K562 (cell line): ENCODE results near the gene KRT4. TPM values are rescaled to one million over a fixed set of nuclear protein-coding genes. Genes with fewer than 3 reads are reported as not detected.

Source experiments
- FIP1L1 ChIP-seq: fragments of 200-400 bp; formaldehyde crosslinking; IDR thresholded peaks from 2 replicates; pipeline ENCODE4 v1.6.1; 2018; ENCODE audit warnings: mild to moderate bottlenecking, low read depth, low read length; ENCODE audit not compliant: poor library complexity, severe bottlenecking
- MLLT1 ChIP-seq, 2 experiments: fragments of 450-650 bp; IDR thresholded peaks; 2 replicates each; pipeline ENCODE4 v1.6.1; 2016
- ZNF707 ChIP-seq: fragments of 250-450 bp; sonication (Bioruptor Pico); conservative IDR thresholded peaks from 2 replicates; pipeline ENCODE4 v1.8.0; 2022; ENCODE audit warnings: inconsistent platforms, mild to moderate bottlenecking, moderate library complexity
- polyA plus RNA-seq, 8 experiments: library from polyadenylated mRNA; depleted of rRNA in 4 of 8; stranded (reverse) in 5 of 8; unstranded in 3 of 8; fragments of >200 nt; fragmentation: Nextera tagmentation in 2 of 8; fragmentation: Illumina TruSeq in 1 of 8; extraction: Ambion mirVana in 2 of 8; extraction: Trizol in 1 of 8; gene quantifications; 2 replicates each; pipeline versions ENCODE4 v1.2.1 to v1.2.3, GENCODE V29; 2011 to 2014; ENCODE audit warnings: inconsistent platforms in 1 of 8, missing spikeins in 1 of 8
- total RNA-seq, 7 experiments: library from RNA; depleted of rRNA in 6 of 7; stranded (reverse); fragments of >200 nt in 6 of 7; fragmentation: Illumina TruSeq in 2 of 7; extraction: Trizol in 2 of 7; gene quantifications; 2 replicates each; pipeline versions ENCODE4 v1.2.1 to v1.2.3, GENCODE V29; 2011 to 2021; ENCODE audit warnings: low replicate concordance in 1 of 7
- TF ChIP-seq, protein P1 (sequence below), 2 experiments: fragments of 450-650 bp in 1 of 2; sonication (generic) in 1 of 2; formaldehyde crosslinking in 1 of 2; IDR thresholded peaks; 2 replicates each; pipeline versions ENCODE4 v1.7.1 to v1.9.0; 2016 to 2022; ENCODE audit warnings: inconsistent platforms in 1 of 2, mild to moderate bottlenecking in 1 of 2, missing genetic modification reagents in 1 of 2

The KRT4 gene
- total and polyA plus RNA-seq, 9 of the 15 experiments (the other 6 are each of a cell fraction or from before 2014, with no cell fraction given): not detected

DNA sequence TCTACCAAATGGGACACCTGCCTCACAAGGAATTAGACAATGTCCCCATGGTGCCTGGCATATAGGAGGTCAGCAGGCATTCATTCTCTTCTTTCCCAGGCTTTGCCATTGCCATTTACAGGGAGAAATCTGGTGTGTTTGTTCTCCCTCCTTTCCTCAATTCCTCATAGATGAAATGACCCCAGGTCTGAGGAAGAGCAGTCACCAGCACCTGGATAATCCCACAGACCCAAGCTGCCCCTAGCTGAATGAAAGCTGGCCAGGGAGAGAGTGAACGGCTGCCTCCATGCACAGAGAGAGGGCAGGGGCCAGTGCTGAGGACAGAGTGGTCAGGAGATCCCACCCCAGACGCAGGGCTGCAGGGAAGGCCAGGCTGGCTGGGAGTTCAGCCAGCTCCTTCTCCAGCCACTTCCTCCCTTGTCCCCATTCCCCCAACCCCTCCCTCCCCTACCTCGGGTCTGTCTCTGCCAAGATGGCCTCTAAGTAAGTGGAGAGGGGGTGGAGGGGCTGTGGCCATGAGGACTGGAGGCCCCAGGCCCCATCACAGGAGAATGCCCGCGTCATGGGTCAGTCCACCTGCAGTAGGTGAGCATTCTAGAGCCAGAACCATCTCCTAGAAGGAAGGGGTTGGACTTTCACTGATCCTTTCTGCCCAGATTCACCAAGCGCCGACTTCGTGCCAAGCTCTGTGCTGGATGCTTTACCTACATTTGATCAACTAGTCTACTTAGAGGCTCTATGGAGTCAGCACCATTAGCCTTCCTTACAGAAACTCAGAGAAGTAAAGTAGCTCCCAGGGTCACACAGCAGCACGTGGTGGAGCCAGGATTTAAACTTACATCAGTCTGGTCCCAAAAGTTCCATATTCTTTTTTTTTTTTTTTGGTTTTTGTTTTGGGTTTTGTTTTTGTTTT lies 2.0 kb upstream of the KRT4 start (continued):
- TF ChIP-seq, protein P1, sequence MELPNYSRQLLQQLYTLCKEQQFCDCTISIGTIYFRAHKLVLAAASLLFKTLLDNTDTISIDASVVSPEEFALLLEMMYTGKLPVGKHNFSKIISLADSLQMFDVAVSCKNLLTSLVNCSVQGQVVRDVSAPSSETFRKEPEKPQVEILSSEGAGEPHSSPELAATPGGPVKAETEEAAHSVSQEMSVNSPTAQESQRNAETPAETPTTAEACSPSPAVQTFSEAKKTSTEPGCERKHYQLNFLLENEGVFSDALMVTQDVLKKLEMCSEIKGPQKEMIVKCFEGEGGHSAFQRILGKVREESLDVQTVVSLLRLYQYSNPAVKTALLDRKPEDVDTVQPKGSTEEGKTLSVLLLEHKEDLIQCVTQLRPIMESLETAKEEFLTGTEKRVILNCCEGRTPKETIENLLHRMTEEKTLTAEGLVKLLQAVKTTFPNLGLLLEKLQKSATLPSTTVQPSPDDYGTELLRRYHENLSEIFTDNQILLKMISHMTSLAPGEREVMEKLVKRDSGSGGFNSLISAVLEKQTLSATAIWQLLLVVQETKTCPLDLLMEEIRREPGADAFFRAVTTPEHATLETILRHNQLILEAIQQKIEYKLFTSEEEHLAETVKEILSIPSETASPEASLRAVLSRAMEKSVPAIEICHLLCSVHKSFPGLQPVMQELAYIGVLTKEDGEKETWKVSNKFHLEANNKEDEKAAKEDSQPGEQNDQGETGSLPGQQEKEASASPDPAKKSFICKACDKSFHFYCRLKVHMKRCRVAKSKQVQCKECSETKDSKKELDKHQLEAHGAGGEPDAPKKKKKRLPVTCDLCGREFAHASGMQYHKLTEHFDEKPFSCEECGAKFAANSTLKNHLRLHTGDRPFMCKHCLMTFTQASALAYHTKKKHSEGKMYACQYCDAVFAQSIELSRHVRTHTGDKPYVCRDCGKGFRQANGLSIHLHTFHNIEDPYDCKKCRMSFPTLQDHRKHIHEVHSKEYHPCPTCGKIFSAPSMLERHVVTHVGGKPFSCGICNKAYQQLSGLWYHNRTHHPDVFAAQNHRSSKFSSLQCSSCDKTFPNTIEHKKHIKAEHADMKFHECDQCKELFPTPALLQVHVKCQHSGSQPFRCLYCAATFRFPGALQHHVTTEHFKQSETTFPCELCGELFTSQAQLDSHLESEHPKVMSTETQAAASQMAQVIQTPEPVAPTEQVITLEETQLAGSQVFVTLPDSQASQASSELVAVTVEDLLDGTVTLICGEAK (IDR thresholded peaks at IDR 0.05): no peak
- TF ChIP-seq, protein P1 (CRISPR knock-in tag; IDR thresholded peaks at IDR 0.05): no peak
- TF ChIP-seq FIP1L1 (no peak), MLLT1 (IDR thresholded peaks at IDR 0.05) (no peak), ZNF707 (no peak)
- TF ChIP-seq, all 486 proteins: peak for 0
